Esophagus (tissue), 2 donors: Measurements from ENCODE around the gene JARID2. TPM values are rescaled to one million over a fixed set of nuclear protein-coding genes. Genes with fewer than 3 reads are reported as not detected.

Experiments
- H3K27ac ChIP-seq, 2 donors: one replicate each; pipeline ENCODE4 v1.5.1; 2013; ENCODE audit warnings: low read depth in 2 of 2, mild to moderate bottlenecking in 2 of 2, inconsistent platforms in 1 of 2, low read length in 1 of 2, moderate library complexity in 1 of 2
- H3K27me3 ChIP-seq, 2 donors: one replicate each; pipeline ENCODE4 v1.6.1; 2013; ENCODE audit warnings: low read length in 2 of 2, control low read depth in 1 of 2, mild to moderate bottlenecking in 1 of 2; ENCODE audit not compliant: insufficient read depth in 2 of 2, control insufficient read depth in 1 of 2
- H3K36me3 ChIP-seq, 2 donors: one replicate each; pipeline ENCODE4 v1.6.1; 2013; ENCODE audit warnings: low read length in 1 of 2; ENCODE audit not compliant: control insufficient read depth in 2 of 2, insufficient read depth in 2 of 2
- H3K4me1 ChIP-seq, 2 donors: one replicate each; pipeline ENCODE4 v1.6.1; 2013; ENCODE audit warnings: low read length in 1 of 2; ENCODE audit not compliant: control insufficient read depth in 2 of 2, insufficient read depth in 2 of 2
- H3K4me3 ChIP-seq, 2 donors: one replicate each; pipeline ENCODE4 v1.5.1; 2013; ENCODE audit warnings: low read length in 2 of 2, mild to moderate bottlenecking in 2 of 2, low read depth in 1 of 2, moderate library complexity in 1 of 2
- H3K9me3 ChIP-seq, 2 donors: one replicate each; pipeline ENCODE4 v1.6.1; 2013; ENCODE audit warnings: mild to moderate bottlenecking in 2 of 2, low read depth in 1 of 2, low read length in 1 of 2, moderate library complexity in 1 of 2; ENCODE audit not compliant: control insufficient read depth in 2 of 2, insufficient read depth in 1 of 2
- WGBS, 2 donors: extraction: QIAGEN DNeasy Blood & Tissue Kit; methylation state at CpG; one replicate each; pipeline ENCODE4 v1.1.7; 2013; 5-methylcytosine and 5-hydroxymethylcytosine counted together
- polyA plus RNA-seq, 2 donors: library from polyadenylated mRNA; stranded (reverse); fragments of 200-250 nt; gene quantifications; one replicate each; pipeline ENCODE4 v1.2.3, GENCODE V29; 2013
- donor health status: healthy with polysubstance abuse.
- donor health status: Bipolar disorder and iron deficiency.

The JARID2 gene
- polyA plus RNA-seq, 2 donors, result 7.9 to 8.3 TPM

DNA sequence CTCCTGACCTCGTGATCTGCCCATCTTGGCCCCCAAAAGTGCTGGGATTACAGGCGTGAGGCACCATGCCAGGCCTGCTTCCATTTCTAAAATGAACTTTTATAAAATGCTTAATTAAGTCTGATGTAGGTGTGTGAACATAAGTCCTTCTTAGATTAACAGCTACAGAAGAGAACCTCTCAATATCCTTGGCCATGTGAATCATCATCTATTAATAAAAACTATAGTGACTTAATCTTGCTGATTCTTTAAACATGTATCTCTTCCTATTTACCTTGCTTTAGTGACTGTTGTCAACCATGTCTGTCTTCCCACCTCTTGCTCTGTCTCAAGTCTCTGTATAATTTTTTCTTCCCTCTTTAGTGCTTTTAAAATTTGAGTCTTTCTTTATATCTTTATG lies 127.1 kb downstream of the JARID2 start:
- Histone ChIP-seq H3K27ac (peak overlapping the region in 1 of 2 donors; percentile 20), H3K4me1 (peaks cover 2 to 10% of the 10 kb centered on the region in 2 donors), H3K9me3 (no peaks in the 10 kb centered on the region), H3K27me3 (no peaks in the 10 kb centered on the region), H3K4me3 (no peak overlapping the region), H3K36me3 (no peaks in the 10 kb centered on the region)
- WGBS, 2 donors, result 88 to 91% methylated on average over 2 of the region's 2 CpGs

DNA sequence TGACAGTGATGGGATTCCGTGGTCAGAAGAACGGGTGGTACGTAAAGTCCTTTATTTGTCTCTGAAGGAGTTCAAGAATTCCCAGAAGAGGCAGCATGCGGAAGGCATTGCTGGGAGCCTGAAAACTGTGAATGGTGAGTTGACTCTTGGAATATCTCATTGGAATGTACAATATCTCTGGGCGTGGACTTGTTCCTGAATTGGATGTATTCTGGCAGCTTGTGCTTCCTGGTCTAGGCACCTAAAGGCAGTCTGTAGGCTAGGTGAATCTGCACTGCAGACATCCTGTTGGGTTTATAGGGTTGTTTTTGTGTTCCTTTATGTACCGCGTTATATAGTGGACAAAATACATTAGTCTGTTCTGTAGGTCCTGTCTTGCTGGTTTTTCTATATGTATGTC lies 128.2 kb downstream of the JARID2 start:
- no peaks in the 10 kb centered on the region for H3K27me3 ChIP-seq
- peak overlapping the region in 1 of 2 donors; percentile 12 for H3K27ac ChIP-seq
- 80 to 84% methylated on average over 7 of the region's 7 CpGs for whole genome bisulfite sequencing, 2 donors
- H3K9me3 ChIP-seq, result no peaks in the 10 kb centered on the region
- peaks cover 2 to 10% of the 10 kb centered on the region in 2 donors for H3K4me1 ChIP-seq
- H3K4me3 ChIP-seq, result no peak overlapping the region
- no peaks in the 10 kb centered on the region for H3K36me3 ChIP-seq

DNA sequence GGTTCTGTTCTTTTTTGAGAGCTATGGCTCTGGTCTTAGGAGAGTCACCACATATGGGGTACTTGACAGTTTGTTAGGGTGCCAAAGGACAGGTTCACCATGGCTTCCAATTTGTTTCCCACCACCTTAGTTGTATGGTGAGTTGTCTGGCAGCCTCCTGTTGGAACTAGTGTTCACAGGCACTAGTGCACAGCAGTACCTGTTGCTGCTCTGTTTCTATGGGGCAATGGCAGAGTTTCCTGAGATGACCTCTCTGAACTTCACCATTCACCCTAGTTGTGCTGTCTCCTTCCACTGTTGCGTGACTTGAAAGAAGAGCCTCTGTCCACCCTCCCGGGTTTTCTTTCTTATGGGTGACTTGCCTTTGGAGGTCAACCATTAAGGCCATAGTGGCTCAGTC lies 129.1 kb downstream of the JARID2 start:
- WGBS, 2 donors, result 87 to 90% methylated on average over 2 of the region's 2 CpGs
- no peaks in the 10 kb centered on the region for H3K27me3 ChIP-seq
- peak overlapping the region in 1 of 2 donors; percentile 33 for H3K27ac ChIP-seq
- H3K4me3 ChIP-seq, result no peak overlapping the region
- peaks cover 0 to 7% of the 10 kb centered on the region in 2 donors for H3K4me1 ChIP-seq
- no peaks in the 10 kb centered on the region for H3K9me3 ChIP-seq
- no peaks in the 10 kb centered on the region for H3K36me3 ChIP-seq

DNA sequence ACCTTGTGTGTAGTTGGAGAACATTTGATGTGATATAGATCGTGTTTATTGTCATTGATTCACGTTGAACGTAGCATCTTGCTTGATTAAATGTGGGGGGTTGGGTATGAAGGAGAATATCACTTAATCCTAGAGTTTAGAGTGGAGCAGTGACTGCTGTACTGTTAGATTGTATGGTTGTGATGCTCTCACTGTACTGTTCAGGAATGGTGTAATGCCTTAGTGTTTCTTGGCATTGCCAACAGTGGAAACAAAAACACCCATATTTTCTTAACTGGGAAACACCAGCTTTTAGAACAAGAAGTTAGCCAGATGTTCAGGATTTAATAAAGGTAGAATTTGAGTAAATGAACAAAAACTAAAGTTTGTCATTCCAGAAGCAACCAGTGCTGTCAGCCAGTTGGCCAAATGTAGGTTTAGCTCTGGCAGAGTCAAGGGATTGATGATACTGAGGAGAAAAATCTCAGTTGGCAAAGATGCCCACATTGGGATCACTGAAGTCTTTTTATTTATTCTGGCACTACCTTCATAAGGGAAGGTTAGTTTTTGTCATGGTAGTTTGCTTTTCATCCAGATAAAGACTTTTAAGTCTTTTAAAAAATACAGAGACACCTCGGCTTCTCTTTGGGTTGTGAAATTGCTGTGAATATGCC lies 129.9 kb downstream of the JARID2 start:
- Histone ChIP-seq H3K4me3 (no peak overlapping the region), H3K27me3 (no peaks in the 10 kb centered on the region), H3K36me3 (no peaks in the 10 kb centered on the region), H3K27ac (no peak overlapping the region), H3K9me3 (no peaks in the 10 kb centered on the region), H3K4me1 (peaks cover 0 to 7% of the 10 kb centered on the region in 2 donors)
- 65 to 72% methylated on average over 4 of the region's 4 CpGs for WGBS, 2 donors

- no peak overlapping the region for H3K4me3 ChIP-seq
- no peaks in the 10 kb centered on the region for H3K9me3 ChIP-seq
- H3K36me3 ChIP-seq, result no peaks in the 10 kb centered on the region
- no peak overlapping the region for H3K27ac ChIP-seq
- WGBS, 2 donors, result 93 to 97% methylated on average over 5 of the region's 5 CpGs
- no peaks in the 10 kb centered on the region for H3K27me3 ChIP-seq
- H3K4me1 ChIP-seq, result peaks cover 0 to 7% of the 10 kb centered on the region in 2 donors
These were observed 131.1 kb downstream of the JARID2 start for GRCh38 chr6:15376900-15377487.

DNA sequence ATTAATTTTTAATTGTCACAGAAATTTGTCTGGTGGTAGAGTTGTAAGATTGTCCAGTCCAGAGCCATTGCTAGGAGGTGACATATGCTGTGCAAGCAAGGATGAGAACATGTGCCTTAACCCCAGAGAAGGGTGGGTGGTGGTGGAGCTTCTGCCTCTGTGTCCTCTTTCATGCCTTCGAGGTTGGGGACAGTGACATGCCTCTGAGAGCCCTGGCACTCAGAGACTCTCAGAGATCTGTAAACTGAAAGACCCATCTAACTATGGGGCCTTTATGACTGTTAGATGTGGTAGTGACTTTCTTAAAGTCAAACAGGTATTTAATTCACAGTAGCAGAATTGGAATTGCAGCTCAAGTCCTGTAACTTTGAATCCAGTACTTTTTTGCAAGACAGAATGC lies 132.4 kb downstream of the JARID2 start:
- Histone ChIP-seq H3K4me3 (no peak overlapping the region), H3K9me3 (no peaks in the 10 kb centered on the region), H3K27me3 (no peaks in the 10 kb centered on the region), H3K36me3 (no peaks in the 10 kb centered on the region), H3K4me1 (peaks cover 2 to 7% of the 10 kb centered on the region in 2 donors), H3K27ac (no peak overlapping the region)
- WGBS, 2 donors, result 79 to 88% methylated on average over 1 of the region's 1 CpG

- no peaks in the 10 kb centered on the region for H3K36me3 ChIP-seq
- no peak overlapping the region for H3K27ac ChIP-seq
- H3K4me1 ChIP-seq, result peaks cover 2 to 7% of the 10 kb centered on the region in 2 donors
- no peaks in the 10 kb centered on the region for H3K27me3 ChIP-seq
- WGBS, 2 donors, result 81 to 89% methylated on average over 4 of the region's 4 CpGs
- no peaks in the 10 kb centered on the region for H3K9me3 ChIP-seq
- no peak overlapping the region for H3K4me3 ChIP-seq
These were observed 133.0 kb downstream of the JARID2 start for GRCh38 chr6:15378866-15379265.

- Histone ChIP-seq H3K4me1 (peaks cover 6% of the 10 kb centered on the region in 2 donors), H3K36me3 (no peaks in the 10 kb centered on the region), H3K9me3 (no peaks in the 10 kb centered on the region), H3K27me3 (no peaks in the 10 kb centered on the region), H3K27ac (no peak overlapping the region), H3K4me3 (no peak overlapping the region)
- 69 to 80% methylated on average over 4 of the region's 4 CpGs for WGBS, 2 donors
These were observed 134.5 kb downstream of the JARID2 start for GRCh38 chr6:15380351-15380750.

- Histone ChIP-seq H3K4me3 (no peak overlapping the region), H3K4me1 (peaks cover 5 to 6% of the 10 kb centered on the region in 2 donors), H3K27ac (no peak overlapping the region), H3K36me3 (no peaks in the 10 kb centered on the region), H3K9me3 (no peaks in the 10 kb centered on the region), H3K27me3 (no peaks in the 10 kb centered on the region)
- WGBS, 2 donors, result 87 to 88% methylated on average over 7 of the region's 7 CpGs
These were observed 136.2 kb downstream of the JARID2 start for GRCh38 chr6:15382089-15382488.

DNA sequence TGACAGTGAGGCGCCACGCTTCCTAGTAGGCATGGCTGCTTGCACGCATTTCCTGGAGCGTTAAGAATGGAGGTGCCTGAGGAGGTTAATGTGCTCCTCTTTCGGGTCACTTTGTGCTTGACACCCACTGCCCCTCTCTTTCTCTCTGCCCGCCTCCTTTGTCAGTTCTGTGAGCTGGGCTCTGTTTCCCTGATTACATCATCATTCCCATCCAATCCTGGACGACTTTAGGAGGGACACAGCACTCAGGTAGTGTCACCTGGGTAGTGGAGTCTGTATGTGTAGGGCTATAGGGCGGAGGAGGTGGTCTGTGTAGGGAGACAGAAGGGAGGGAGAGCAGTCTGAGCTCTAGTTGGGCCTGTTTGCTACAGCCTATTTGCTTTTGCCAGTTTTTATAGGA lies 136.8 kb downstream of the JARID2 start:
- 87 to 91% methylated on average over 7 to 8 of the region's 8 CpGs for WGBS, 2 donors
- peaks cover 5 to 6% of the 10 kb centered on the region in 2 donors for H3K4me1 ChIP-seq
- no peaks in the 10 kb centered on the region for H3K9me3 ChIP-seq
- no peak overlapping the region for H3K27ac ChIP-seq
- no peak overlapping the region for H3K4me3 ChIP-seq
- H3K27me3 ChIP-seq, result no peaks in the 10 kb centered on the region
- H3K36me3 ChIP-seq, result no peaks in the 10 kb centered on the region
